Prostate gland (tissue), 2 donors: ENCODE data around the gene GEMIN7. TPM values are rescaled to one million over a fixed set of nuclear protein-coding genes. Genes with fewer than 3 reads are reported as not detected.

Experiments used
- DNase-seq: peaks from one replicate; pipeline ENCODE4 v3.0.0-alpha.2; 2019; ENCODE audit warnings: low spot score
- H3K27ac ChIP-seq, 2 donors: fragments of 200-600 bp; sonication (generic); 2 replicates each; pipeline ENCODE4 v1.5.1; 2017 to 2019
- H3K27me3 ChIP-seq: fragments of 200-600 bp; sonication (generic); replicated peaks from 2 replicates; pipeline ENCODE4 v1.5.1; 2019; ENCODE audit not compliant: insufficient read depth
- H3K36me3 ChIP-seq, 2 donors: fragments of 200-600 bp; sonication (generic); 1 replicate in 1 of 2; 2 replicates in 1 of 2; pipeline versions ENCODE4 v1.5.1 to v1.8.1; 2017 to 2019
- H3K4me1 ChIP-seq: fragments of 200-600 bp; sonication (generic); replicated peaks from 2 replicates; pipeline ENCODE4 v1.5.1; 2019
- H3K4me3 ChIP-seq, 2 donors: fragments of 200-600 bp; sonication (generic); 2 replicates each; pipeline ENCODE4 v1.5.1; 2017 to 2019
- H3K9me3 ChIP-seq: fragments of 200-600 bp; sonication (generic); 2 replicates; pipeline ENCODE4 v1.5.1; 2017
- CTCF ChIP-seq, 4 experiments: fragments of 200-600 bp in 2 of 4; fragments of 450-650 bp in 2 of 4; sonication (generic) in 2 of 4; IDR thresholded peaks; 1 replicate in 3 of 4; 2 replicates in 1 of 4; pipeline ENCODE4 v1.5.1; 2016 to 2019; ENCODE audit warnings: antibody characterized with exemption in 4 of 4, mild to moderate bottlenecking in 2 of 4, moderate library complexity in 2 of 4
- POLR2A ChIP-seq: fragments of 450-650 bp; IDR thresholded peaks from one replicate; pipeline ENCODE4 v1.6.1; 2016; ENCODE audit warnings: antibody characterized with exemption, mild to moderate bottlenecking
- POLR2AphosphoS5 ChIP-seq: sonication (generic); formaldehyde crosslinking; IDR thresholded peaks from one replicate; pipeline ENCODE4 v1.6.1; 2017; ENCODE audit warnings: antibody characterized with exemption
- WGBS: methylation state at CpG from one replicate; pipeline ENCODE4 v1.1.5; 2018; 5-methylcytosine and 5-hydroxymethylcytosine counted together
- intact Hi-C: fragments of 100-400 bp; cut with DNase I; formaldehyde crosslinking; loops from one replicate; pipeline ENCODE4 v1.14.2; 2022
- total RNA-seq, 2 donors: library from RNA; depleted of rRNA; stranded (reverse); fragments of >200 nt; gene quantifications; one replicate each; pipeline ENCODE4 v1.1.0, GENCODE V29; 2016

Gene GEMIN7
- total RNA-seq, 2 donors from 2014 or later = 13.9 to 41.0 TPM

GRCh38 chr19:45123440-45123850, 44.4 kb downstream of the GEMIN7 start:
- Histone ChIP-seq H3K9me3 (no peaks in the 10 kb centered on the region), H3K27ac (no peak overlapping the region), H3K4me1 (peaks cover 9% of the 10 kb centered on the region), H3K4me3 (no peak overlapping the region), H3K27me3 (no peaks in the 10 kb centered on the region), H3K36me3 (no peaks in the 10 kb centered on the region)
- 36% methylated on average over 9 of the region's 9 CpGs for WGBS
- DNase-seq = peak; percentile 72
- no peak for TF ChIP-seq POLR2A
- TF ChIP-seq POLR2AphosphoS5 = peak; percentile 56
- intact Hi-C loops = no loop called here

GRCh38 chr19:45124021-45124420, 45.0 kb downstream of the GEMIN7 start:
- Histone ChIP-seq H3K4me1 (peaks cover 9% of the 10 kb centered on the region), H3K9me3 (no peaks in the 10 kb centered on the region), H3K36me3 (no peaks in the 10 kb centered on the region), H3K4me3 (no peak overlapping the region), H3K27ac (no peak overlapping the region), H3K27me3 (no peaks in the 10 kb centered on the region)
- no peak for DNase-seq
- intact Hi-C loops = no loop called here
- WGBS = 69% methylated on average over 6 of the region's 6 CpGs
- TF ChIP-seq POLR2AphosphoS5 = no peak
- no peak for TF ChIP-seq POLR2A
- no peak for TF ChIP-seq CTCF (IDR thresholded peaks at IDR 0.05)

- Histone ChIP-seq H3K9me3 (no peaks in the 10 kb centered on the region), H3K27ac (no peak overlapping the region), H3K27me3 (no peaks in the 10 kb centered on the region), H3K36me3 (no peaks in the 10 kb centered on the region), H3K4me3 (no peak overlapping the region), H3K4me1 (peaks cover 9% of the 10 kb centered on the region)
- intact Hi-C loops = no loop called here
- DNase-seq = no peak
- TF ChIP-seq CTCF (IDR thresholded peaks at IDR 0.05) = no peak
- TF ChIP-seq POLR2A = no peak
- TF ChIP-seq POLR2AphosphoS5 = no peak
- 96% methylated on average over 9 of the region's 9 CpGs for WGBS
Observed at GRCh38 chr19:45125360-45125759, 46.3 kb downstream of the GEMIN7 start.

- no peak for TF ChIP-seq POLR2A
- peak; percentile 25 to 77 (median 60) for TF ChIP-seq CTCF (IDR thresholded peaks at IDR 0.05)
- peak; percentile 30 for TF ChIP-seq POLR2AphosphoS5
- DNase-seq = peak; percentile 60
- Histone ChIP-seq H3K36me3 (no peaks in the 10 kb centered on the region), H3K4me3 (no peak overlapping the region), H3K9me3 (no peaks in the 10 kb centered on the region), H3K27ac (no peak overlapping the region), H3K27me3 (no peaks in the 10 kb centered on the region), H3K4me1 (peaks cover 9% of the 10 kb centered on the region)
- intact Hi-C loops = no loop called here
- 59% methylated on average over 12 of the region's 12 CpGs for WGBS
Observed at GRCh38 chr19:45125975-45126493, 47.0 kb downstream of the GEMIN7 start.

GRCh38 chr19:45126654-45127053, 47.6 kb downstream of the GEMIN7 start:
- no peak for DNase-seq
- Histone ChIP-seq H3K27me3 (no peaks in the 10 kb centered on the region), H3K9me3 (no peaks in the 10 kb centered on the region), H3K27ac (no peak overlapping the region), H3K4me1 (peaks cover 9% of the 10 kb centered on the region), H3K36me3 (no peaks in the 10 kb centered on the region), H3K4me3 (no peak overlapping the region)
- WGBS = 88% methylated on average over 7 of the region's 7 CpGs
- no peak for TF ChIP-seq CTCF (IDR thresholded peaks at IDR 0.05)
- TF ChIP-seq POLR2A = no peak
- TF ChIP-seq POLR2AphosphoS5 = no peak
- intact Hi-C loops = no loop called here
